HEK293T (cell line): ENCODE measurements around the gene GTF3C2.

ENCODE experiments used
- ARNT ChIP-seq: fragments of 450-650 bp; IDR thresholded peaks from 2 replicates; pipeline ENCODE4 v1.6.1; 2017; ENCODE audit warnings: mild to moderate bottlenecking
- HDGF ChIP-seq: fragments of 450-650 bp; IDR thresholded peaks from 2 replicates; pipeline ENCODE4 v1.6.1; 2017; ENCODE audit warnings: antibody characterized with exemption, borderline replicate concordance

GRCh38 chr2:27285481-27285880, 71.1 kb downstream of the GTF3C2 start:
- TF ChIP-seq ARNT: no peak
- no peak for TF ChIP-seq HDGF
